GM18520 (cell line): Measurements from ENCODE around the gene CPLX1.

Experiments used
- ATAC-seq: cut with Tn5 transposase; IDR thresholded peaks from one replicate; pipeline ENCODE4 v1.9.1; 2021; ENCODE audit not compliant: unreplicated experiment

CPLX1 gene

DNA sequence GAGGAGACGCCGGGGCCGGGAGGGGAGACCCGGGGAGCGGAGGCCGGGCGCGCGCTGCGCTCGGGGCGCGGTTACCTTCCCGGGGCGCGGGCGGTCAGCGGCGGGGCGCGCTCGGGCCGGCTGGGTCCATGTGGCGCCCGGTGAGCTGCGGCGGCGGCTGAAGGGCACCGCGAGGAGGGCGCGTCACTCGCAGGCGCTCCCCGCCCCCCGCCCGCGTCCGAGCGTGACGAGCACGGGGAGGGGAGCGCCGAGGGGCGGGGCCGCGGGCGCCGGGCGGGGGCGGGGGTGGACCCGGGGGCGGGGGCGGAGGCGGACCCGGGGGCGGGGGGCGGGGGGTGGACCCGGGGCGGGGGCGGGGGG lies at the start of gene CPLX1:
TSS of gene CPLX1 (minus strand) at position 159 of the 360 bp plus-strand sequence. CDS start 1,607 bp downstream, outside the sequence.
- ATAC-seq: no peak

DNA sequence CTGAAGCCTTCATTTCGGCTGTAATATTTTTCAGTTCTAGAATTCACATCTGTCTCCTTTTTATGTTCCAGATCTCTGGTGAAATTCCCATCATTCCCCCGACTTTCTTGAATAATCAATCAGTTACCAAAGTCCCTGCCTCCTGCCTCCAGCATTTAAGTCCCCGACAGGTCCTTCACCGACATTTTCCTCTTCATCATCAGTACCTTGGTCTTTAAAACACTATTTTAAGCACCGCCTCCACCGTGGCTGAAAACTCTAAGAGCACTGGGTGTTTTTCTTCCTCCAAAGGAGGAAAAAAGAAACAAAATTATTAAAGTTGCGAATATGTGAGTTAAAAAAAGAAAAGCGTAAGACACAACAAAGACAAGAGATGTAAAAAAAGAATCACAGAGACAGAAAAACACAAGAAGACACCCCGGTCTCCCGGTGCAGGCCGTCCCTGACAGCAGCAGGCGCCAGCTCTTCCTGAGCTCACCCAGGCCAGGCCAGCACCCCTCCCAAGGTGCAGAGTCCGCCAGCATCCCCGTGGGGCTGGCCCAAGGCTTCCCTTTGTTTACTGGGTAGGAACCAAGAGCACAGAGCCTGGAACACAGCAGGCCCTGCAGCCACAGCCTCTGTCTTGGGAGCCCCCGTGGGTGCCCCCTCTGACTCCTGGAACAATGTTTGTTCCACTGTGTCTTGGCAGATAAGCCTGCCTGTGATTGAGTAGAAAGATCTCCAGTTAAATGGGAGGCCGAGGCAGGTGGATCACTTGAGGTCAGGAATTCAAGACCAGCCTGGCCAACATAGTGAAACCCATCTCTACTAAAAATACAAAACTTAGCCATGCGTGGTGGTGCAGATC lies 49.3 kb upstream of the CPLX1 start:
- no peak for ATAC-seq

DNA sequence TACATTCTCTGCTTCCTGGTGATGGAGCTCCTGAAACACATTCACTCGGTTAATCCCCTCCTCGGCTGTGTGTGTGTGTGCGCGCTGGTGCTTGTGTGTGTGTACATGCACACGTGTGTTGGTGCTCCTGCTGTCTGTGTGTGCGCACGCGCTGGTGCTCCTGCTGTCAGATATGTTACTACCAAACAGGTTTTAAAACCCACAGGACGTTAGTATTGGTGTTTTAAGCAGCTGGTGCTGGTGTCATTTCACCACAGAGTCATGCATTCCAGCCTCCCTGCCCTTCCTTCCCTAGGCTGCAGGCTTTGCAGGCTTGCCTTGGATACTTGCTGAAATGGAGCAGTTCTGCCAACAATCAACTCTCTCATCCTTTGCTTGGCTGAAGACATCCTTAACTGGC lies 48.1 kb upstream of the CPLX1 start:
- no peak for ATAC-seq

DNA sequence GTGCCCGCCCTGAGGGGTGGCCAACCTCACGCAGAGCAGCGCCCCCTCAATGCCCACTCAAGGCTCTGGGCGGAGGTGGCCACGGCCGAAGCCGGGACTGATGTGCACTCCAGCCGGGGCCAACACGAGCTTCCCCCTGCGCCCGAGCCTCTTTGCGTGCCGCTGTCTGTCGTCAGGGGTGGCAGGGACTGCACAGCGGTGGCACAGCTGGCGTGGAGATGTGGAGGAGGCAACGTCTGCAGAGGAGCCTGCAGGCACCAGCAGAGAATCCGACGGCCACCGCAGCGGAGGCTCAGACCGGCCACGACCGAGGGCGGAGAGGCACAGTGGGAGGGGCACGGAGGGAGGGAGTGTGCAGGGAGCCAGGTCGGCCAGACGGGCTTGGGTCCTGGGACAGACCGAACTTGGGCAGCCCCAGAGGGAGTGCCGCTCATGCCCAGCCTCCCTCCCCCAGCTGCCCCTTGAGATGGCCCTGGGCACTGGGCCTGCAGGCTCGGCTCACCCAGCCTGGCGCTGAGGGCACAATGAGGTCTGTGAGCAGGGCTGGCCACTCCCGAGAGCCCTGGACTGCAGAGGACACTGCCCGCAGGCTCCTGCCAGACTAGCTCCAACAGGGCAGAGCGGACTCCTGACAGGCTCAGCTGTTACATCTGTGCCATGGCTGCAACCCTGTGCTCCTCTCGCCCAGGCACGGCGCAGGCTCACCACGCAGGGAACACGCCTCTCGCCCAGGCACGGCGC lies 46.5 kb upstream of the CPLX1 start:
- no peak for ATAC-seq

DNA sequence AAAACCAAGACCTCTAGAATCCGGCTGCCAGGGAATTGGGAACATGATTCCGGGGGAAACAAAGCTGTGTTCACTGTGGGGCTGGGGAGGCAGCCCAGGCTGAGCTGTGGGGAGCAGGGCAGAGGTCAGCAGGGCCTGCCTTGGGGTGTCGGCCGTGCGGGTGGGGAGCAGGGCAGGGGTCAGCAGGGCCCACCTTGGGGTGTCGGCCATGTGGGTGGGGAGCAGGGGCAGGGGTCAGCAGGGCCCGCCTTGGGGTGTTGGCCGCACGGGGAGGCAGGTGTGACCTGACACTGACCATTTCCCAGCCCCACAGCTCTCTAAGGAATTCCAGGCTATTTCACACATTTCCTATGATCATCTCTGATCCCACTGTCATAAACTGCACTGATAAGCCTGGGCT lies 45.6 kb upstream of the CPLX1 start:
- no peak for ATAC-seq

DNA sequence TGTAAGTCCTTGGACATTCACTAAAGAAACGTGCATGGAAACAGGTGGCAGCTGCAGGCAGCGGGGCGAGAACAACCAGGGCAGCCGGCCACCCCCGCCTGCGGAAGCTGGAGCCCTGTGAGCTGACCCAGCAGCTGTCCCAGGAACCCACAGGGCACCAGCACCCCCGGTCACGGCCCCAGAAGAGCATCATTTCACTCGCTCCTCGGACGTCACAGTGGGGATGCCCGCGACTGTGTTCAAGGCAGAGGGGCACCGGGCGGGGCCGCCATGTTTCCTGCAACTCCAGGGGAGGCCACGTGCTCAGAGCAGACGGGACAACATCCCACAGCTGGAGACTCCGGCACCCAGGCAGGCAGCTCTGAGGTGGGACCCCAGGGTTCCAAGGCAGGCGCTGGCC lies 45.0 kb upstream of the CPLX1 start:
- no peak for ATAC-seq

DNA sequence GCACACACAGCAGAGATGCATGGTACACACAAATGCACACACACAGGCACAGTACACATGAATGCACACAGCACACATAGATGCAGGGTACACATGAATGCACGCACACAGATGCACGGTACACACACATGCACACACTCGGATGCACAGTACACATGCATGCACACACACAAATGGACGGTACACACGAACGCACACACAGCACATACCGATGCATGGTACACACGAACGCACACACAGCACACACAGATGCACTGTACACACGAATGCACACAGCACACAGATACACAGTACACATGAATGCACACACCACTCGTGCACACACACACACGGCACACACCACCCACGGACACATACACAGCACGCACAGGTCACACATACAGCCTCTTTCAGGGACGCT lies 43.8 kb upstream of the CPLX1 start:
- no peak for ATAC-seq

DNA sequence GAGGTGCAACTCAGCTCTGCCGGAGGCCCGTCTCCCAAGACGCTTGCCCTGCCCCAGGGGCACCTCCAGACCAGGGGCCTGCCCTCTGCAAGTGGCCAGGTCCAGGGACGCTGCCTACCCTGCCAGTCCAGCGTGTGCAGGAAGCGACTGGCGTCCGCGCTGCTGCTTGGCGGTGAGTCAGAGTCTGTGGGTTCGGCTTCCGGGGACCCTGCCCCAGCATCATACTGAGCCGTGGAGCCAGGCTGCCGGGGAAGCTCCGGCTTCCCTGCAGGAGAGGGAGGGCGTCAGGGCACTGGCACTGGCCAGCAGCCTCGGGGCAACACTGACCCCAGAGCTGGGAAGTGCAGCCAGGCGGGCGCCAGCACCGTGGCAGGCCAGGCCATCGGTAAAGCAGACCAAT lies 42.5 kb upstream of the CPLX1 start:
- ATAC-seq: no peak

DNA sequence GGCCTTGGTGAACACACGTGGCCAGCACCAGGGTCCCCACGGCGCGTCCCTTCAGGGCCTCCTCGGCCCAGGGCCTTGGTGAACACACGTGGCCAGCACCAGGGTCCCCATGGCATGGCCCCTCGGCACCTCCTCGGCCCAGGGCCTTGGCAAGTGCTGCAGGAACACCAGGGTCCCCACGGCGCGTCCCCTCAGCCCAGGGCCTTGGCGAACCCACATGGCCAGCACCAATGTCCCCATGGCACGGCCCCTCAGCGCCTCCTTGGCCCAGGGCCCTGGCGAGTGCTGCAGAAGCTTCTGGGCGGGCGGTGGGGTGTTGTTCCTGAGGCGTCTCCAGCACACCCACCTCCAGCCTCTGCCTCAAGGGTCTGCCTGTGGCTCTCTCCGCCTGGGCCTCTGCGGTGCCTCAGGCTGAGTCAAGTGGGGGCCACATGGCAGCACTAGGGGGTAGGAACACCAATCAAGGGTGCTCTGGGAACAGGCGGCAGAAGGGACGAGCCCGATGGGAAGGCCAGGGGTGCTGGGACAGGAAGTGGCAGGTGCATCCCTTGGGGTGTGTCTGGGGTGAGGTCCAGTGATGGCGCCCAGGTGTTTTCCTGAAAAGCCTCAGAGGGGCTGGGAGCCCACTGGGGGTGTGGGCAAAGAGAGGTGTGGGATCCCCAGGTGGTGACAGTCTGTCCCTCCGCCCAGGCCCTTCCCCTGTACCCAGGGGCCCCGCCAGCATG lies 41.8 kb upstream of the CPLX1 start:
- no peak for ATAC-seq

DNA sequence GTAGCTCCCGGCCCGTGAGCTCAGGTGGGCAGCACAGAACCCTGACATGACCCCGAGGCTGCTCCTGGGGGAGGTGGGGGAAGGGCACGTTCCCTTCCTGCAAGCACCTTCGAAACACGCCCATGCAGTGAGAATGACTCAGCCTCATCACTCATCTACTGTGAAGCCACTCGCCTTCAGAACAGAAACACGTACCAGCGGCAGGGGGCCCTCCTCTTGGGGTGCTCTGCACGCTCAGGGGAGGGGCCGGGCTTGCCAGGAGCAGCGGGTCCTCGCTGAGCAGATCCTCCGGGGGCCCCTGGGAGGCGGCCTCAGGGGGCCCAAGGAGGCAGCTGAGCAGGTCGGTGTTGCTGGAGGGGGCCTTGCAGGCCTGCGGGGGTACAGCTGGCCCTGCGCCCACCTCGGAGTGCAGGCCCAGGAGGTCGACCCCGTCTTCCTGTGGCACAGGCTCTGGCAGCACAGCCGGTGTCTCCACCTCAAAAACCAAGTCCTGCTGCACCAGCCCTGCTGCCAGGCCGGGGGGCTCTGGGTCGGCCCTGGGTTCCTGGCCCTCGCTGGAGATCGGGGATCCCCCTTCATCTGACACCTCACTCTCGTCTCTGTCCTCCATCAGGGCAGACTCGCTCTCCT lies 40.9 kb upstream of the CPLX1 start:
- no peak for ATAC-seq

DNA sequence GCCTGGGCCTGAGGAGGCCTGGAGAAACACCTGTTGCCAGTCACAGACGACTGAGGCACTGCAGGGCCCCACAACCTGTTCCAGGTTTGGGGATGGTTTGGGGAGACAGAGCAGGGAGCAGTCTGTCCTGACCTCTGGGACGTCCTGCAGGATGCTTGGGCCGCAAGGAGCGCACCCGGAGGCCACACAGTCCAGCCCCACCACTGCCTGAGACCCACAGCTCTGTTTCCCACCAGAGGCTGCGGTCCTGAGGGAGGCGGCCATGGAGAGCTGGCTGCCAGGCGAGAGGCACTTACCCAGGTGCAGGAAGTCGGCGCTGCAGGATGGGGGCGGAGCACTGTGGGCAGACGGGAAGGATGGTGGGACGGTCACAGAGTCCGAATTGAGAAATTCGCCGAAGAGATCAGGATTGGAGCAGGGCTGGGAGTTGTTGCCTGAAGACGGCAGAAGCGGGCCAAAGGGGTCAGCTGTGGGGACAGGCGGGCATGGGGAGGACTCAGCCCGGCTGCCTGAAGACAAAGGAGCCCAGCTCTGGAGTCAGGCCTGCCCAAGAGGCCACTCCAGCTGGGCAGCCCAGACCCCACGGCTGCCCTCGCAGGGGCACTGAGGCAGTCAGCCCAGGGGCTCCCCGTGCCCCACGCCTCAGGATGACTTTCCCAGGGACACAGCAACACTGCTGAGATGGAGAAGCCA lies 40.3 kb upstream of the CPLX1 start:
- ATAC-seq: no peak

DNA sequence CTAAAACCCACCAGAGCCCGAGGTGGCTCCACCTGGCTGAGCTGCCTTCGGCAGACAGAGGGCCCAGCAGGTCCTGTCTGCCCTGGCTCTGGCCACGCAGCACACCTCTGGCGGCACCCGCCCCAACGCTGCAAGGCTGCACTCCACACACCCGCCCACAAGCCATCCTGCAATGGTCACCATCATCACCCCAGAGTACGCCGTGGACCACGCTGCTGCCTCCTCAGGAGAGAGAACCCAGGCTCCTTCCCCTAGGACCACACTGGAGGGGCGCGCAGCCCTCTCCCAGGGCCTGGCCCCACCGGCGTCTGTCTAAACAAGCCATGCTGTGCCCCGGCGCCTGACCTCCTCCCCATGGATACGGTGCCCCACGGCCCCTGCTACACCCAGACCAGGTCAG lies 39.6 kb upstream of the CPLX1 start:
- no peak for ATAC-seq

DNA sequence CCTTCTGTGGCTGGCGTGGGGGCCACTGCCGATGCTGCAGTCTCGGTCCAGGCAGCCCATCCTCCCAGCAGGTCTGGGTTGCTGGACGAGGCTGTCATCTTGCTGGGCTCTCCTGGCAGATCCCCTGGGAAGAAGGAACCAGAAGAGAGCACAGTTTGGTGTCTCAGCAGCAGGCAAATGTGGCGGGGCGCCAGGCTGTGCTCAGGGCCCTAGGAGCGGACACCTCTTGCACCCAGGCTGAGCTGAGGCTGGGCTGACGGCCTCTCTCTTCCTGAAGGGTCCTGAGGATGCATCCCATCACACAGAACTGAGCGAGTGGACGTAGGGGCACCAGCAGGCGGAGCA lies 39.2 kb upstream of the CPLX1 start:
- no peak for ATAC-seq

DNA sequence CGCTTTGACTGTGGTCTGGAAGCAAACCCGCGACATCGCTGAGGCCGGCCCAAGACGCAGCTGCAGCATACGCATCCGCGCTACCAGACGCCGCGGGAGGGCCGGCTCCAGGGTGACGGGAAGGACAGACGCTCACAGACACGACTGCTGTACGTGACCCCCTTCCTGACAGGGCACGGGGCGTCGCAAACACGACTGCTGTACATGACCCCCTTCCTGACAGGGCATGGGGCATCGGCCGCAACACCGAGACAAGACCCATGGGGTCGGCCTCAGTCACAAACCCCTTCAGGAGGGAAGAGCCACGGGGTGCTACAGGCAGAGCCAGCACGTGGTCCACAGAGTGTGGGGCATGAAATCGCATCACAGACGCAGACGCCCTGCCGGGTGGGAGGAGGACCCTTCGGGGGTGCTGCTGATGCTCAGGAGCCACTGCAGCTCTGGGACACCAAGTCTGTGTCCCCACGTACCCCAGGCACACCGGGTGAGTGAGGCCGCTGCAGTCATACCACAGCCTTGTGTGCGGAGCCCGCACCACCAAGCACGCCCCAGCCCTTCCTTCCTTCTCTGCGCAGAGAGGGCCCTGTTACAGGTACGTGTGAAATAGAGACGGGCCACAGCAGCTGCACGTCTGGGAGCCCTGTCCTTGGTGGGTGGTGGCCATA lies 38.7 kb upstream of the CPLX1 start:
- no peak for ATAC-seq

DNA sequence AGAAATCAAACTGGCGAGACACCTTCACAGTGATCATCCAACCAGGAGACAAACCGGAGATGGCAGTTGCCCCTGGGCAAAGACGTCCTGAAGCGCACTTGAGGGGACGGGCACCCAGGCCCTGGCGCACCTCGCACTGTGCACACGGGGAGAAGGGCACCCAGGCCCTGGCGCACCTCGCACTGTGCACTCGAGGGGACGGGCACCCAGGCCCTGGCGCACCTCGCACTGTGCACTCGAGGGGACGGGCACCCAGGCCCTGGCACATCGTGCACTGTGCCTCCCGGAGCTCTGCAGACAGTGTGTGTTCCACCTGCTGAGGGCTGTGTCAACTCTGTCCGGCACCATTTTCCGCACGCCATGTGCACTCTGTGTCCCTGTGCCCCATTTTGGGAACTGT lies 34.6 kb upstream of the CPLX1 start:
- ATAC-seq: no peak

DNA sequence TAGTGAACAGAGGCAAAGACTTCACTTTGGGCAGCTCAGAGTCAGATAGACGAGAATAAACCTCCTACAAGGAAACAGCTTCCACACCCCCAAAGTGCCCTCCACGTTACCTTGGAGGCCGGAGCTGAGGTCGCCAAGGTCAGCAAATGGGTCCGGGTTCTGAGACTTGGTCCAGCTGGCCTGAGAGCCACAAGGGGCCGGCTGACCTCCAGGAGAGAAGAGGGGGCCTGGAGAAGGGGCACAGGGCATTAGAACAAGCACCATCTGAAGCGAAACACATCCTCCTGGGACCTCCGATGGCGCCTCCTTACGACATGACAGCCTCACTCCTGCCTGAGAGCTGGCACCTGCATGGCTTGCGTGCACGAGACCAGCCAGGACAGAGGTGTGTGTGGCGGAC lies 33.6 kb upstream of the CPLX1 start:
- ATAC-seq: no peak

DNA sequence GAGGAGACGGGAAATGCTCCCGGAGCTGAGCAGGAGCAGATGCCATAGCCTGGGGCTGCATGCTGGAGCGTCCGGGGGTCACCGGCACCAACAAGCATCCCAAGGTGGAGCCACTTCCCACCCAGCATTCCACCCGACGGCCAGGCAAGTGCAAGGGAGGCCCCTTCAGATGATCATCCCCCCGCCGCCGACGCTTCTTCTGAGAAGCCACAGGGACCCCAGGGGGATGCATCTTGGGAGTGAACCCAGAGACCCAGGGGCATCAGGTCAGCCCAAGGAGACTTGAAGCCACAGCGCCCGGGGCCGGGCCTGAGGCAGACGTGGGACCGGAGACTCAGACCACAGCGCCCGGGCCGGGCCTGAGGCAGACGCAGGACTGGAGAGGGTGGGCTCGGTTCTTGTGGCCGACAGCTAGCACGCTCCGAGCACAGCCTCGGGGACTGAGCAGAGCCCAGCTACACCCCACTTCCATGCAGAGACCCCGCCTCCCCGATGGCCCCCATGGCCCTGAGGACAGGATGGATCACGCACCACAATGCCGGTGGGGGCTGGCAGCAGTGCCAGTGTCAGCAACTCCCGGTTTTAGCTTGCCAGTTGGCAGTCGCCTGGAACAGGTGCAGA lies 33.0 kb upstream of the CPLX1 start:
- no peak for ATAC-seq

DNA sequence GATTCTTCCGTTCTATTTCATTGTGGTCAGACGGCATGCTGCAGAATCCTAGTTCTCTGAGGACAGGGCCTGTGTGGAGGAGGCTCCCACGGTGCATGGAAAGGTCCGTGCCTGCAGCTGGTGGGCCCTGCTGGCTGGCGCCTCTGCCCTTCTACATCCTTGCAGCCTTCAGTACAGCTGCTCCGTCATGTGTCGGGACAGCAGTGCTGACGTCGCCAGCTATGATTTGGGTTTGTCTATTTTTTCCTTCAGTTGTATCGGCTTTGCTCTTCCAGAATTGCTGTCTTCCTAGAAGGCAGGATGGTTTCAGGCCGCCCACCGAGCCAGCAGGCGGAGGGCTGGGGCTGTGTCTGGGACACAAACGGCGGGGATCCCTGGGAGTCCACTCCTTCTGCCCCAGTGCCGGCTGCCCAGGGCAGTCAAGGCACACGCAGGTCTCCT lies 32.1 kb upstream of the CPLX1 start:
- ATAC-seq: no peak

DNA sequence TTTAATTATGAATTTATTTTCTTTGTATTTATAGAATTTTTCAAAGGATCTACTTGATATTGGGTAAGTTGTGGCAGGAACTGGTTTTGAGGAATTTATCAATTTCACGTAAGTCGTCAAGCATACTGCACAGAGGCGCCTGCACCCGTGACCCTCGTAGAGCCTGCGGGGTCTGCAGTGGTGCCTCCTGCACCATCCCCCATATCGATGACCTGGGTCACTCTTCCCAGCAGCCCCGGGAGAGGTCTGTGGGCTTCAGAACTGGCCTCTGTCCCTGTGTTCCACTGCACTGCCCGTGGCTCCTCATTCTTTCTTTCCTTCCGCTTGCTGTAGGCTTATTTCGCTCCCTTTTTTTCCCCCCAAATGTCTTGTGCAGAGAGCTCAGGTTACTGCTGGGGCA lies 31.5 kb upstream of the CPLX1 start:
- ATAC-seq: no peak
